Measurements from ENCODE around the gene ZSCAN9. TPM values are rescaled to one million over a fixed set of nuclear protein-coding genes. Genes with fewer than 3 reads are reported as not detected.

Gene ZSCAN9
- total and polyA plus RNA-seq, 2 of the 13 experiments (the other 11 are each of a cell fraction or from before 2014, with no cell fraction given): 14.6 to 17.8 TPM

- TF ChIP-seq CHD2 (IDR thresholded peaks at IDR 0.05; ENCODE audit: low read depth, low read length): no peak
- TF ChIP-seq AGO1 (IDR thresholded peaks at IDR 0.05; ENCODE audit: low read depth, low read length, poor library complexity, severe bottlenecking): peak; percentile 59
- TF ChIP-seq KAT2B (IDR thresholded peaks at IDR 0.05; ENCODE audit: borderline replicate concordance, low read depth, low read length): no peak
- TF ChIP-seq BHLHE40 (IDR thresholded peaks at IDR 0.05; ENCODE audit: low read length): no peak
- no peak for TF ChIP-seq ZXDC (CRISPR knock-in tag; IDR thresholded peaks at IDR 0.05)
- no peak for TF ChIP-seq SAFB2 (CRISPR knock-in tag; IDR thresholded peaks at IDR 0.05; ENCODE audit: borderline replicate concordance, low read depth)
- no peak for TF ChIP-seq ZBTB46 (CRISPR knock-in tag; IDR thresholded peaks at IDR 0.05; ENCODE audit: borderline replicate concordance)
- peak; percentile 89 for TF ChIP-seq ZNF614 (CRISPR knock-in tag; IDR thresholded peaks at IDR 0.05; ENCODE audit: borderline replicate concordance)
- TF ChIP-seq STAT6 (CRISPR knock-in tag; IDR thresholded peaks at IDR 0.05; ENCODE audit: borderline replicate concordance): no peak
- no peak for TF ChIP-seq EEA1 (CRISPR knock-in tag; IDR thresholded peaks at IDR 0.05; ENCODE audit: borderline replicate concordance)
- peak; percentile 100 for TF ChIP-seq ZFY (CRISPR knock-in tag; IDR thresholded peaks at IDR 0.05)
- TF ChIP-seq ZNF12 (CRISPR knock-in tag; IDR thresholded peaks at IDR 0.05): 0 out of 2 replicates have a peak, but pooled peaks have one; percentile 82
- no peak for TF ChIP-seq NPAS2 (CRISPR knock-in tag; IDR thresholded peaks at IDR 0.05; ENCODE audit: borderline replicate concordance)
- peak; percentile 90 for TF ChIP-seq ZNF335 (CRISPR knock-in tag; IDR thresholded peaks at IDR 0.05)
- 0 out of 2 replicates have a peak, but pooled peaks have one; percentile 58 for TF ChIP-seq RCOR2 (CRISPR knock-in tag; IDR thresholded peaks at IDR 0.05)
- TF ChIP-seq ZNF512 (CRISPR knock-in tag; IDR thresholded peaks at IDR 0.05): 0 out of 2 replicates have a peak, but pooled peaks have one; percentile 78
- TF ChIP-seq ZBTB7B (CRISPR knock-in tag; IDR thresholded peaks at IDR 0.05): peak; percentile 89
- peak; percentile 64; the same call in 1 of the 2 replicates for TF ChIP-seq RXRB (CRISPR knock-in tag; IDR thresholded peaks at IDR 0.05; ENCODE audit: borderline replicate concordance)
Measured at GRCh38 chr6:28266962-28267694, 42.1 kb downstream of the ZSCAN9 start, which contains the start of gene ZSCAN26 (continued).
